HG03060 (cell line): ENCODE measurements around the gene ANK3.

ENCODE experiments used
- ATAC-seq: cut with Tn5 transposase; IDR thresholded peaks from one replicate; pipeline ENCODE4 v1.9.1; 2021; ENCODE audit warnings: low read depth, moderate number of reproducible peaks; ENCODE audit not compliant: unreplicated experiment

The ANK3 gene

GRCh38 chr10:60286559-60286958 lies 103.1 kb downstream of the ANK3 start:
- ATAC-seq, result no peak

DNA sequence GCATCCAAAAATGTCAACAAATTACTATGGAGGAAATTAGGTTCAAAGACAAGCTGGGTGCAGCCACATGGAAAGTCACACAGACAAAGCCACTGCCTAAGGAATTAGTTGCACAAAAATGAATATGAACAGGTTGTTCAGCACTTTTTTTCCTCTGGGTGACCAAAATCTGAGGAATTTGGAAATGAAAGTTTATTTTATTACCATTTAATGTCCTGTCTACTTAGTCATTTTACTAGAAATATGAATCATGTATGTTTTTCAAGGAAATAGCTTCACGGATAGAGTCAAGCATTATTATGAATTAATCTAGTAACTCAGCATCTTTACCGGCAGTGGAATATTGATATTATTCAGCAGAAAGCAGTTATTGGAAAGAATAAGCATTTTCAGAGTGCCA lies 106.3 kb downstream of the ANK3 start:
- no peak for ATAC-seq

GRCh38 chr10:60282771-60283353 lies 106.8 kb downstream of the ANK3 start:
- no peak for ATAC-seq

- no peak for ATAC-seq
These were observed 107.8 kb downstream of the ANK3 start for GRCh38 chr10:60281792-60282353.

- ATAC-seq, result no peak
These were observed 108.3 kb downstream of the ANK3 start for GRCh38 chr10:60281331-60281730.

- ATAC-seq, result no peak
These were observed 109.2 kb downstream of the ANK3 start for GRCh38 chr10:60280475-60280874.

DNA sequence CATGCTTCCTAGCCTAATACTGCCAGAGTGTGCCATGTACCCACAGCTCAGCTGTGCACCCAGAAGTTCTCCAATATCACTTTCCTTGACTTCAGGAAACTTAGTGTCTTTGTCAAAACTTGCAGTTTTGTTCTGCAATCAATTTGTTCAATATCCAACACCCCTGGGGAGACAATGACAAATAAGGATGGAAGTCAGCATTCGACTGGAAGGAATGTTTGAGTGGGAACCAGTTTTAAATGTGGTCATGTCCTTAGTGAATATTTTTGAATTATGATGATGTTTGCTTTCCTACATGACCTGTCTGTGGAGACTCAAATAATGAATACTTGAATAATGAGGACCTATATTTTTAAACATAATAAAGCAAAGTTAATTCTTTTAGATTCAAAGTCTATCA lies 112.0 kb downstream of the ANK3 start:
- no peak for ATAC-seq

DNA sequence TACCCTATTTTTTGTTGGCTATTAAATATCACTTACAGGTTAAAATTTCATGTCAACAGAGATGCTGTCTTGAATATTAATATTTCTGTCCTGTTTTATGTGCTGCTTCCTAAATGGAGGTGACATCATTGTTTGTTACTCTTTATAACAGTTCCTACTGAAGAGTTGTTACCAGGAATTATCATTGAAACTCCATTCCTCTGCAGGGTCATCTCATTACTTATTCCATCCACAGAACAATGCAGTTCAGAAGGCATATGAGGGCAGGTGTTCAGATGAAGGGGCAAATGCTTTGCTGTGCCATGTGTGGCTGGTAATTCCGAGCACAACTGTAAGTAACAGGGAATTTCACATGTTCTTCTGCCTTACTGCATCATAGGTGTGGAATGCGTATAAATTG lies 113.4 kb downstream of the ANK3 start:
- no peak for ATAC-seq

DNA sequence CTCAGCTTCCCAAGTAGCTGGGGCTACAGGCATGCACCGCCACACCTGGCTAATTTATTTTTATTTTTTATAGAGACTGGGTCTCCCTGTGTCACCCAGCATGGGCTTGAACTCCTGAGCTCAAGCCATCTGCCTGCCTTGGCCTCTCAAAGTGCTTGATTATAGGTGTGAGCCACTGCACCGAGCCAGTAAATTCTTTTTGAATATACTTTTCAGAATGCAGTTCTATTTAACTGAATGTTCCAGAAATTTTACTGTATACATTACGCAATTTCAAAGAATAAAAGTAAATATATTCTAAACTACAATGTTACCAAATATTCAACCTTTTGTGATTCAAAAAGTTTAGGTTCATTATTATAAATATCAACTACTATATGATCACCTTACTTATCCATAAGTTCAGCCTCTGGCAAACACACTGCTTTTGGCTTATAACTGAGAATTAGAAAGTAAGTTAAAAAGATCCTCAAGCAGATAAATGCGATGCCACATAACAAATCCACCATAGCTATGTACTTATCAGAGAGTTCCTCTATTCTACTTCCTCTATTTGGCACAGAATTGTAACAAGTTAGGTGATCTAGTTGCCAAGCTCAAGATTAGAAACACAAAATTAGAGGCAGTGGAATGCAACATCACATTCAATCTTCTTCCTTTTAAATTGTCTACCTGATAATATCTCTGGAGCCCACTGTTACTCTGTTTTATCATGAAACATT lies 118.2 kb downstream of the ANK3 start:
- no peak for ATAC-seq

GRCh38 chr10:60270426-60270825 lies 119.2 kb downstream of the ANK3 start:
- no peak for ATAC-seq

DNA sequence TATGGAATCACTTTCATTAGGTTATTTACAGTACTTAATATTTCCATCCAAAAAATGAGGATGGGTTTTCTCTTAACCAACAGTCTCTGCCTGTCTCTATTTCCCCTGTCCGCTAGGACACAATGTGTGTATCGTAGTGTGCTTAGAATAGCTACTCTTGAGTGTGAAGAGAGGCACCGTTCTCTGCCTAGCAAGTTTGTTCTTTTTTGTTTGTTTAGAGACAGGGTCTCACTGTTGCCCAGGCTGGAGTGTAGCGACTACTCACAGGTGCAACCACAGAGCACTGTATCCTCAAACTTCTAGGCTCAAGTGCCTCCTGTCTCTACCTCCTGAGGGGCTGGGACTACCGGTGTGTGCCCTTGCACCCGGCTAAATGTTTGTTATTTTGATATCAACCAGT lies 121.9 kb downstream of the ANK3 start:
- no peak for ATAC-seq

DNA sequence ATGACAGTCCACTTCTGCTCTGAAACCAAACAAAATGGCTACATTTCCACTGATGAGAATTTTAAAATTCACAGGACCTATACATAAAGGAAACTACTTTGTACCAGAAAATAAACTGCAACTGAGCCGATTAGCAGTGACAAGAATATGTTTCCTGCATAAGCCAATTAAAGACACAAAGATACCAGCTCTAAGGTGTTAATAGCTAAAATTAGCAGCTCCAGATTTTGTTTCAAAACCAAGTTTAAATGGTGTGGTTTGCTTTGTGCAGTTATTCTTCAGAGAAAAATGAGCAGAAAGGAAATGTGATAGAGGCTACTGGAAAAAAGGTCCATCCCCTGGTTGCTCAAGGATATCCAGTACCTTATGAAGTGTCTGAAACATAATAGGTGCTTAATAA lies 123.2 kb downstream of the ANK3 start:
- no peak for ATAC-seq

- ATAC-seq, result no peak
These were observed 127.0 kb downstream of the ANK3 start for GRCh38 chr10:60262647-60263126.

DNA sequence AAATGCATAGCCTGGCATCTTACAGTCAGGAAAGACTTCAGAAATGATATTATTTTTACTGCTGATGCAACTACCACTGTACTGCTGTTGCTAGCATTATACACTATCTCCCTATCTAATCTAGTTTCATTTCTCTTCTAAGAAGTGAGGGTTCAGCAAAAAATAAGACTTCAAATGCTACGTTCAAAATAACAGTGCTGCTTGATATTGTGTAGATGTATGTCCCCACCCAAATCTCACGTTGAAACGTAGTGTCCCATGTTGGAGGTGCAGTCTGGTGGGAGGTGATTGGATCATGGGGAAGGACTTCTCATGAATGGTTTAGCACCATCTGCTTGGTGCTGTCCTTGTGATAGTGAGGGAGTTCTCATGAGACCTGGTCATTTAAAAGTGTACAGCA lies 129.4 kb downstream of the ANK3 start:
- no peak for ATAC-seq

GRCh38 chr10:60258429-60258797 lies 131.3 kb downstream of the ANK3 start:
- ATAC-seq, result no peak

GRCh38 chr10:60257767-60258428 lies 131.8 kb downstream of the ANK3 start:
- ATAC-seq, result no peak

DNA sequence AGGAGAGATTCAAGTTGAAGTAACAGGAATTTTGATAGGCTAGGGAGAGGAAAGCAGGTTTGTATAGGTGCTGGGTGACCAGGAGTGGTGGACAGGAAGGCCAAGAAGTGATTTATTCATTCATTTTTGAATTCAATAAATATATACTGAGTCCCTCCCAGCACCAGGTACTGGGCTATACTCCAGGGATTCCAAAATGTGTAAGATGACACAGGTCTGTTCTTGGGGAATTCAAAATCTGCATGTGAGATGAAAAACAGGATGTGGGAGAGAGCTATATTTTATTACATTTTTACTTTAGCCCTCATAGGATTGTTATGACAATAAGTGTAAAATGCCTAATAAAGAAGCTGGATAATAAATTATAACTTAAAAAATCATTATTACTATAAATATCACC lies 134.9 kb downstream of the ANK3 start:
- ATAC-seq, result no peak

- ATAC-seq, result no peak
These were observed 136.2 kb downstream of the ANK3 start for GRCh38 chr10:60253484-60253883.

DNA sequence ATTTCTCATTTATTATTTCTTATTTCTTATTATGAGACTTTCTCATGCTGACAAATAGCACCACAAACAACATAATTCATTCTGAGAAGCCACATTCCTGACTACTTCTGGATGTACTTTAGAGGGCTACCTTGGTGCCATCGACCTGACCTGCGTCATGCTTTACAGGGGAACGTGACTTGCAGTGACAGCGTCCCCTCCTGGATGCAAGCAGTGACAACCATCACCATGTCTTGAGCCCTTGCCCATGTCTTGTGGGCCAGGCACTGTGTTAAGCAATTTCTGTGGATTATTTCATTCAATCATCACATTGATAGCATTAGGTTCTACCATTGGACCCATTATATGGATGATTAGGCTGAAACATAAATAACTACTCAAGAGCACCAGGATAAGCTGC lies 137.0 kb downstream of the ANK3 start:
- ATAC-seq, result no peak

DNA sequence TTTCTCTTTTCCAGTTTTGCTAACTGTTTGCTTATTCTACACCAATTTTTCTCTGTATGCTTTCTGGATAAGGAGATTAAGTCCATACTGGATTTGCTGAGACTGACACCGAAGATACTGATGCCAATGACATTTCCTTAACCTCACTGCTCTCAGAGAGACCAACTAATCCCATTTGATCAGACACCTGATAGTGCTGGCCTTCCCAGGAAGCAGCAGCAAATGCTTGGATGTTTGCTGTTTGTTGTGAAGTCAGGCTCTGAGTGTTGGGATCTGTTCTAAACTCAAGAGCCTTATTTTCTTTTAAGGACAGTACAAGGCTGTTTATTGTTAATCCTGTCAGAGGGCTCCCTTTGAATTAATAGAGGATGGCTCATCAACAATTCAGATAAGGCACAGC lies 143.3 kb downstream of the ANK3 start:
- no peak for ATAC-seq

DNA sequence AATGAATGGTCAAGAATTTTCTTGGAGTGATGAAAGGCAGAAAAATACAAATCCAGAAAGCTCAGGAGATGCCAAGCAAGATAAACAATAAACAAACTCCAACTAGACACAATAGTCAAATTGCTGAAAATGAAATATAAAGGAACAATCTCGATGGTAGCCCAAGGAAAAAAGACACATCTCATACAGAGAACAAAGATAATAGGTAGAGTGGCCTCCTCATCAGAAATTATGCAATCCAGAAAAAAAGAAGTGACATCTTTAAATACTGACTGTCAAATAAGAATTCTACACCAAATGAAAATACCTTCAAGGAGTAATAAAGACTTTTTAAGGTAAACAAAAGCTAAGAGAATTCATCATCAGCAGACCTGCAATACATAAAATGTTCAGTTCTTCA lies 150.4 kb downstream of the ANK3 start:
- no peak for ATAC-seq

DNA sequence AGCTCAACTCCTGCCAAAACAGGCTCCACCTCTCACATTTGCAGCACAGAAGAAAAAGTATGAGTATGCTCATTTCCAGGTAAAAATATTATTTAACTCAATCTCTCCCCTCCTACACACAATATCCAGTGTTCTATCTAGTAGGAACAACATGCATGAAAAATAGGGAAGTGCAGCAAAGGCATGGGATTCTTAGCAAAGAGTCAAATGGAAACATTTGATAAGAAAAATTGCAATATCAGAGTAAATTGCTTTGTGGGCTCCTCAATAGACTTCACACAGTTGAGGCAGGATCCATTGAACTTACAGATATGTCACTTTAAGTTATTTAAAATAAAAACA lies 150.9 kb downstream of the ANK3 start:
- ATAC-seq, result no peak
